HCT116 (cell line): Measurements from ENCODE around the gene ITGAE. TPM values are rescaled to one million over a fixed set of nuclear protein-coding genes. Genes with fewer than 3 reads are reported as not detected.

Source experiments
- ATAC-seq: fragments of 200-7000 bp; cut with Tn5 transposase; 2 replicates; pipeline ENCODE4 v1.9.1; 2020; ENCODE audit warnings: mild to moderate bottlenecking, moderate library complexity
- BruUV-seq: library from RNA; stranded (reverse); fragments of 400-500 nt; replicated peaks from 2 replicates; lab custom pipeline; 2021; lab: Mats Ljungman, UMichigan
- CTCF ChIA-PET: fragments of 300-600 bp; sonication (Branson Sonifier 250); formaldehyde crosslinking; loops from one replicate; lab custom pipeline; 2021; ENCODE audit warnings: antibody characterized with exemption; lab: Charles Lee
- POLR2A ChIA-PET: fragments of 300-600, 350-600 bp; sonication (Branson Sonifier 250); formaldehyde crosslinking; loops from one replicate; lab custom pipeline; 2021; ENCODE audit warnings: antibody characterized with exemption; lab: Charles Lee
- RAD21 ChIA-PET, 2 experiments: fragments of 300-600 bp; sonication (Branson Sonifier 250); formaldehyde crosslinking; loops; one replicate each; lab custom pipeline; 2023; ENCODE audit warnings: low total read pairs in 2 of 2; ENCODE audit not compliant: uncharacterized antibody in 2 of 2, unreplicated experiment in 2 of 2, low non-redundant PET in 1 of 2; lab: Charles Lee
- DNase-seq: peaks from one replicate; pipeline ENCODE4 v3.0.0-alpha.2; 2010; ENCODE audit warnings: low read depth, low spot score
- H2AFZ ChIP-seq: fragments of 200-600 bp; shearing (Covaris generic), sonication (generic); 2 replicates; pipeline ENCODE4 v1.6.1; 2017; ENCODE audit warnings: low read depth, mixed run types, mixed read lengths, antibody characterized with exemption, low read length; ENCODE audit not compliant: poor library complexity, severe bottlenecking
- H3K27ac ChIP-seq: 2 replicates; pipeline ENCODE4 v1.5.1; 2012; ENCODE audit warnings: low read depth, low read length
- H3K27me3 ChIP-seq: fragments of 200-600 bp; sonication (generic); 2 replicates; pipeline ENCODE4 v1.6.1; 2016; ENCODE audit warnings: mixed run types, low read length, mixed read lengths; ENCODE audit not compliant: insufficient read depth
- H3K36me3 ChIP-seq, 2 experiments: fragments of 200-500 bp in 1 of 2; fragments of 200-600 bp in 1 of 2; sonication (Bioruptor generic) in 1 of 2; sonication (generic) in 1 of 2; 2 replicates each; pipeline versions ENCODE4 v1.5.1 to v1.6.1; 2014 to 2016; ENCODE audit warnings: low read length in 2 of 2, inconsistent platforms in 1 of 2, mixed read lengths in 1 of 2, mixed run types in 1 of 2; ENCODE audit not compliant: insufficient read depth in 2 of 2, control insufficient read depth in 1 of 2
- H3K4me1 ChIP-seq, 2 experiments: fragments of 200-600 bp in 1 of 2; sonication (generic) in 1 of 2; 2 replicates each; pipeline versions ENCODE4 v1.5.1 to v1.6.1; 2012 to 2017; ENCODE audit warnings: low read length in 2 of 2, inconsistent platforms in 1 of 2, mild to moderate bottlenecking in 1 of 2, mixed read lengths in 1 of 2, mixed run types in 1 of 2, moderate library complexity in 1 of 2; ENCODE audit not compliant: insufficient read depth in 2 of 2, control insufficient read depth in 1 of 2
- H3K4me2 ChIP-seq: fragments of 200-600 bp; sonication (generic); 2 replicates; pipeline ENCODE4 v1.6.1; 2017; ENCODE audit warnings: mixed run types, low read length, mixed read lengths
- H3K4me3 ChIP-seq, 2 experiments: fragments of 200-600 bp in 1 of 2; sonication (generic) in 1 of 2; replicated peaks in 1 of 2; 2 replicates each; pipeline ENCODE4 v1.5.1; 2011 to 2016; ENCODE audit warnings: low read length in 2 of 2, control low read depth in 1 of 2, low read depth in 1 of 2, mild to moderate bottlenecking in 1 of 2, mixed read lengths in 1 of 2, mixed run types in 1 of 2
- H3K79me2 ChIP-seq: fragments of 200-600 bp; sonication (generic); 2 replicates; pipeline ENCODE4 v1.6.1; 2017; ENCODE audit warnings: mild to moderate bottlenecking, mixed run types, low read length, moderate library complexity, mixed read lengths; ENCODE audit not compliant: insufficient read depth
- H3K9ac ChIP-seq: fragments of 200-600 bp; sonication (generic); 2 replicates; pipeline ENCODE4 v1.6.1; 2016; ENCODE audit warnings: low read length, mixed read lengths
- H3K9me2 ChIP-seq: fragments of 200-600 bp; sonication (generic), shearing (Covaris generic); 2 replicates; pipeline ENCODE4 v1.6.1; 2017; ENCODE audit warnings: mixed run types, mild to moderate bottlenecking, moderate library complexity; ENCODE audit not compliant: insufficient read depth
- H3K9me3 ChIP-seq, 2 experiments: fragments of 200-500 bp in 1 of 2; fragments of 200-600 bp in 1 of 2; sonication (Bioruptor generic) in 1 of 2; sonication (generic) in 1 of 2; 2 replicates each; pipeline ENCODE4 v1.6.1; 2014 to 2017; ENCODE audit warnings: low read length in 2 of 2, mixed read lengths in 2 of 2, inconsistent platforms in 1 of 2, low read depth in 1 of 2, mild to moderate bottlenecking in 1 of 2, mixed run types in 1 of 2, moderate library complexity in 1 of 2; ENCODE audit not compliant: control insufficient read depth in 1 of 2, insufficient read depth in 1 of 2
- H4K20me1 ChIP-seq: fragments of 200-600 bp; sonication (generic), shearing (Covaris generic); 2 replicates; pipeline ENCODE4 v1.6.1; 2017; ENCODE audit warnings: mixed run types, mild to moderate bottlenecking, moderate library complexity; ENCODE audit not compliant: insufficient read depth
- CBX3 ChIP-seq: IDR thresholded peaks from 2 replicates; pipeline ENCODE4 v1.6.1; 2012; ENCODE audit warnings: low read depth
- CTCF ChIP-seq, 3 experiments: fragments of 200-600 bp in 1 of 3; sonication (generic) in 1 of 3; IDR thresholded peaks in 2 of 3; conservative IDR thresholded peaks in 1 of 3; 2 replicates each; pipeline ENCODE4 v1.5.1; 2012 to 2017; ENCODE audit warnings: low read depth in 2 of 3, low read length in 2 of 3, antibody characterized with exemption in 1 of 3, borderline replicate concordance in 1 of 3, control low read depth in 1 of 3, mild to moderate bottlenecking in 1 of 3, mixed read lengths in 1 of 3, mixed run types in 1 of 3, moderate library complexity in 1 of 3; ENCODE audit not compliant: insufficient read depth in 1 of 3
- EZH2 ChIP-seq: fragments of 200-600 bp; sonication (generic); IDR thresholded peaks from 2 replicates; pipeline ENCODE4 v1.6.1; 2017; ENCODE audit warnings: antibody characterized with exemption, mixed run types
- FOSL1 ChIP-seq: IDR thresholded peaks from 2 replicates; pipeline ENCODE4 v1.6.1; 2012; ENCODE audit warnings: low read depth
- POLR2A ChIP-seq: IDR thresholded peaks from 2 replicates; pipeline ENCODE4 v1.7.0; 2011; ENCODE audit warnings: borderline replicate concordance; ENCODE audit not compliant: insufficient read depth, insufficient read length; ENCODE audit errors: extremely low read depth
- POLR2AphosphoS5 ChIP-seq: IDR thresholded peaks from 2 replicates; pipeline ENCODE4 v1.6.1; 2011; ENCODE audit warnings: mild to moderate bottlenecking, low read depth, low read length, moderate library complexity
- RAD21 ChIP-seq: IDR thresholded peaks from 2 replicates; pipeline ENCODE4 v1.6.1; 2012; ENCODE audit warnings: low read depth, mild to moderate bottlenecking
- REST ChIP-seq: IDR thresholded peaks from 2 replicates; pipeline ENCODE4 v1.6.1; 2012; ENCODE audit warnings: low read depth
- SIN3A ChIP-seq: IDR thresholded peaks from 2 replicates; pipeline ENCODE4 v1.6.1; 2012; ENCODE audit warnings: low read depth
- YY1 ChIP-seq: IDR thresholded peaks from 2 replicates; pipeline ENCODE4 v1.6.1; 2011; ENCODE audit warnings: low read length, low read depth, moderate library complexity, mild to moderate bottlenecking; ENCODE audit not compliant: insufficient replicate concordance; ENCODE audit errors: extremely low read depth
- ZBTB33 ChIP-seq: IDR thresholded peaks from 2 replicates; pipeline ENCODE4 v1.6.1; 2011; ENCODE audit warnings: mild to moderate bottlenecking, low read length, moderate library complexity; ENCODE audit not compliant: insufficient replicate concordance; ENCODE audit errors: extremely low read depth
- intact Hi-C: fragments of 100-400 bp; cut with micrococcal nuclease; formaldehyde crosslinking; loops from 2 replicates; pipeline ENCODE4 v1.10.0; 2022
- total RNA-seq: library from RNA; stranded (reverse); gene quantifications from one replicate; pipeline ENCODE4 v1.2.1, GENCODE V29; 2021; ENCODE audit not compliant: unreplicated experiment

The ITGAE gene
- total RNA-seq, 1 experiment from 2014 or later, result 19.9 TPM

GRCh38 chr17:3800362-3801271, at the start of gene ITGAE (continued):
- TF ChIP-seq ZBTB33 (no peak), RAD21 (no peak)

GRCh38 chr17:3848229-3848835, 47.3 kb upstream of the ITGAE start:
- H3K9me2 ChIP-seq, result no peaks in the 10 kb centered on the region
- TF ChIP-seq SIN3A (no peak), POLR2A (no peak), ZBTB33 (no peak), CBX3 (no peak), EZH2 (no peak), CTCF (IDR thresholded peaks at IDR 0.05 in 2 of 3, conservative IDR thresholded peaks at IDR 0.05 in 1 of 3; ENCODE audit: borderline replicate concordance in 1 of 3, insufficient read depth in 1 of 3, low read depth in 2 of 3, low read length in 2 of 3) (no peak), REST (no peak), FOSL1 (no peak), POLR2AphosphoS5 (no peak), YY1 (no peak)
- no peaks in the 10 kb centered on the region for H3K27me3 ChIP-seq
- no peaks in the 10 kb centered on the region for H4K20me1 ChIP-seq
- no peak overlapping the region for H3K4me3 ChIP-seq
- DNase-seq (no peak), ATAC-seq (no peak)
- no peak overlapping the region for H2AFZ ChIP-seq
- intact Hi-C loops, result loop anchor here (5.0 to 10.0 kb wide), 2 partner anchors 226 to 559 kb away; no protein-coding TSS in a partner anchor
- CTCF ChIA-PET, result no interaction called here
- H3K79me2 ChIP-seq, result peaks cover 26% of the 10 kb centered on the region
- peaks cover 5 to 20% of the 10 kb centered on the region in 2 experiments; a peak in 3 of 4 replicates for H3K4me1 ChIP-seq
- RAD21 ChIA-PET, result no interaction called here
- H3K9ac ChIP-seq, result no peak overlapping the region
- no peaks in the 10 kb centered on the region for H3K9me3 ChIP-seq
- no peaks in the 10 kb centered on the region for H3K36me3 ChIP-seq
- no peak overlapping the region for H3K27ac ChIP-seq
- no peak overlapping the region for H3K4me2 ChIP-seq
- POLR2A ChIA-PET, result no interaction called here
- no TSS peak for BruUV-seq
